ENCODE measurements around the gene SFXN5. TPM values are rescaled to one million over a fixed set of nuclear protein-coding genes. Genes with fewer than 3 reads are reported as not detected.

Gene SFXN5
- polyA plus RNA-seq, 3 donors = 5.9 to 28.6 (median 9.5) TPM

DNA sequence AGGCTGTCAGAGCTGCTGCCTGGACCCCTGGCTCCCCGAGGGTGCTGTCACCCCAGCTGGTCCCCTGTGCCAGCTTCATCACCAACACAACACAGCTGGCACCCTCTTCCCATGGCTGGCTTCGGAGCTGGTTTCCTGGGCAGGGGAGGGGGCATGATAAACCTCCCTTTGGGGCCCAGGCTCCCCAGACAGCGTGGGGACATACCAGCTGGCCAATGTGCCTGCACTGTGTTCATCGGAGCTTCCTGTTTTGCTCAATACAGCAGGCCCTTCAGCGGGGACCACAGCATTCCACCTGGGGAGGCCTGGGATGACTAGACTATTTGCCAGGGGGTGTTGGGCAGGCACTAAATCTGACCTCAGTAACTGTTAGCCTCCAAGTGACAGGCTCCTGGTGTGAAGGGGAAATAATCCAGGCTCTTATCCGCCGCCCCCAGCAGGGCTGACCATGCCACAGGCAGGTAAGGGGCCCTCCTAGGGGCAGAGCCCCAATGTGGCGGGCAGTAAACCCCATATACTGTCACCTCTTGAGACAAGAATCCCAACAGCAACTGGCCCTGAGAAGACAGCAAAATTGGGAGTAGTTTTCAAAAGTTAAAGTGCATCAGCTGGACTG lies 109.6 kb downstream of the SFXN5 start:
- peaks cover 39% of the 10 kb centered on the region for H3K4me1 Mint-ChIP-seq
- H4K20me1 ChIP-seq (ENCODE audit: insufficient read depth, low read length) = peaks cover 18% of the 10 kb centered on the region
- intact Hi-C loops (cut with micrococcal nuclease) = no loop called here
- no peak overlapping the region for H3K9ac ChIP-seq (ENCODE audit: insufficient read depth, low read length, poor library complexity, severe bottlenecking)
- peaks cover 60 to 80% of the 10 kb centered on the region in 2 donors for H3K36me3 Mint-ChIP-seq
- H3K36me3 ChIP-seq (replicated peaks in 1 of 2; ENCODE audit: control insufficient read depth in 1 of 2, insufficient read depth in 2 of 2, low read length in 2 of 2) = peaks cover 32 to 73% of the 10 kb centered on the region in 2 donors
- TF ChIP-seq, protein P1, sequence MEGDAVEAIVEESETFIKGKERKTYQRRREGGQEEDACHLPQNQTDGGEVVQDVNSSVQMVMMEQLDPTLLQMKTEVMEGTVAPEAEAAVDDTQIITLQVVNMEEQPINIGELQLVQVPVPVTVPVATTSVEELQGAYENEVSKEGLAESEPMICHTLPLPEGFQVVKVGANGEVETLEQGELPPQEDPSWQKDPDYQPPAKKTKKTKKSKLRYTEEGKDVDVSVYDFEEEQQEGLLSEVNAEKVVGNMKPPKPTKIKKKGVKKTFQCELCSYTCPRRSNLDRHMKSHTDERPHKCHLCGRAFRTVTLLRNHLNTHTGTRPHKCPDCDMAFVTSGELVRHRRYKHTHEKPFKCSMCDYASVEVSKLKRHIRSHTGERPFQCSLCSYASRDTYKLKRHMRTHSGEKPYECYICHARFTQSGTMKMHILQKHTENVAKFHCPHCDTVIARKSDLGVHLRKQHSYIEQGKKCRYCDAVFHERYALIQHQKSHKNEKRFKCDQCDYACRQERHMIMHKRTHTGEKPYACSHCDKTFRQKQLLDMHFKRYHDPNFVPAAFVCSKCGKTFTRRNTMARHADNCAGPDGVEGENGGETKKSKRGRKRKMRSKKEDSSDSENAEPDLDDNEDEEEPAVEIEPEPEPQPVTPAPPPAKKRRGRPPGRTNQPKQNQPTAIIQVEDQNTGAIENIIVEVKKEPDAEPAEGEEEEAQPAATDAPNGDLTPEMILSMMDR (IDR thresholded peaks at IDR 0.05) = no peak
- no peak overlapping the region for H3K4me3 Mint-ChIP-seq
- H3K4me3 ChIP-seq (replicated peaks in 1 of 3; ENCODE audit: low read depth in 2 of 3, low read length in 3 of 3) = no peak overlapping the region
- H3K4me1 ChIP-seq (ENCODE audit: control insufficient read depth in 1 of 2, insufficient read depth in 2 of 2, low read length in 2 of 2) = peaks cover 25 to 31% of the 10 kb centered on the region in 2 donors
- no peak overlapping the region for H3K27ac ChIP-seq (ENCODE audit: low read depth in 1 of 2, low read length in 2 of 2)
- no peaks in the 10 kb centered on the region for H3K27me3 ChIP-seq (ENCODE audit: control insufficient read depth in 2 of 2, insufficient read depth in 2 of 2, low read length in 2 of 2)
- H3K27ac Mint-ChIP-seq = no peak overlapping the region
- H3K4me2 ChIP-seq (replicated peaks; ENCODE audit: extremely low read depth, low read length, poor library complexity, severe bottlenecking) = no peak overlapping the region
- no peaks in the 10 kb centered on the region for H3K9me3 ChIP-seq (replicated peaks in 1 of 2; ENCODE audit: control insufficient read depth in 1 of 2, insufficient read depth in 1 of 2, low read length in 2 of 2)
- peak in 1 of 3 donors; percentile 11 for DNase-seq
- H3K9me3 Mint-ChIP-seq = peaks cover 0 to 3% (median 0%) of the 10 kb centered on the region in 7 donors
- no peaks in the 10 kb centered on the region for H3K79me2 ChIP-seq (ENCODE audit: insufficient read depth, low read length)
- H3K27me3 Mint-ChIP-seq (ENCODE audit: low read depth in 3 of 3) = peaks cover 0 to 3% (median 0%) of the 10 kb centered on the region in 3 donors
- 0% methylated on average over 4 of the region's 8 CpGs for WGBS (ENCODE audit: insufficient coverage)
- H2AFZ ChIP-seq (ENCODE audit: insufficient read depth, low read depth, low read length, poor library complexity, severe bottlenecking) = no peak overlapping the region

GRCh38 chr2:72961036-72961720 lies 110.3 kb downstream of the SFXN5 start:
- Histone ChIP-seq H3K79me2 (ENCODE audit: insufficient read depth, low read length) (no peaks in the 10 kb centered on the region), H3K4me1 (ENCODE audit: control insufficient read depth in 1 of 2, insufficient read depth in 2 of 2, low read length in 2 of 2) (peaks cover 32 to 38% of the 10 kb centered on the region in 2 donors), H2AFZ (ENCODE audit: insufficient read depth, low read depth, low read length, poor library complexity, severe bottlenecking) (no peak overlapping the region), H3K4me2 (replicated peaks; ENCODE audit: extremely low read depth, low read length, poor library complexity, severe bottlenecking) (no peak overlapping the region), H3K27me3 (ENCODE audit: control insufficient read depth in 2 of 2, insufficient read depth in 2 of 2, low read length in 2 of 2) (no peaks in the 10 kb centered on the region), H3K9ac (ENCODE audit: insufficient read depth, low read length, poor library complexity, severe bottlenecking) (no peak overlapping the region), H4K20me1 (ENCODE audit: insufficient read depth, low read length) (peaks cover 19% of the 10 kb centered on the region), H3K4me3 (replicated peaks in 1 of 3; ENCODE audit: low read depth in 2 of 3, low read length in 3 of 3) (no peak overlapping the region), H3K27ac (ENCODE audit: low read depth in 1 of 2, low read length in 2 of 2) (no peak overlapping the region), H3K9me3 (replicated peaks in 1 of 2; ENCODE audit: control insufficient read depth in 1 of 2, insufficient read depth in 1 of 2, low read length in 2 of 2) (no peaks in the 10 kb centered on the region), H3K36me3 (replicated peaks in 1 of 2; ENCODE audit: control insufficient read depth in 1 of 2, insufficient read depth in 2 of 2, low read length in 2 of 2) (peaks cover 27 to 66% of the 10 kb centered on the region in 2 donors)
- WGBS (ENCODE audit: insufficient coverage) = 96% methylated on average over 19 of the region's 27 CpGs
- TF ChIP-seq, protein P1 (IDR thresholded peaks at IDR 0.05) = no peak
- H3K4me3 Mint-ChIP-seq = no peak overlapping the region
- no peak overlapping the region for H3K27ac Mint-ChIP-seq
- intact Hi-C loops (cut with micrococcal nuclease) = no loop called here
- peaks cover 0 to 3% (median 0%) of the 10 kb centered on the region in 3 donors for H3K27me3 Mint-ChIP-seq (ENCODE audit: low read depth in 3 of 3)
- peaks cover 0 to 3% (median 0%) of the 10 kb centered on the region in 7 donors for H3K9me3 Mint-ChIP-seq
- no peak for DNase-seq
- peaks cover 56 to 76% of the 10 kb centered on the region in 2 donors for H3K36me3 Mint-ChIP-seq
- peaks cover 46% of the 10 kb centered on the region for H3K4me1 Mint-ChIP-seq
